ENCODE measurements around the gene DPYSL4. TPM values are rescaled to one million over a fixed set of nuclear protein-coding genes. Genes with fewer than 3 reads are reported as not detected.

The DPYSL4 gene
- total RNA-seq (2021; ENCODE audit: unreplicated experiment) (9.9 TPM), Bru-seq, nascent RNA (percentile 36 among the genes with signal in this experiment), BruChase-seq, experiment 1, labeled RNA remaining after a 2-hour chase (percentile 37 among the genes with signal in this experiment), BruChase-seq, experiment 2, labeled RNA remaining after a 6-hour chase (percentile 42 among the genes with signal in this experiment)
- polyA plus RNA-seq (2012; ENCODE audit: insufficient read length), result 18.0 TPM
- long read RNA-seq, partial matches to known transcripts, result 6 of 8 reads
- long read RNA-seq, other reads (novel, unspliced or antisense), result 2 of 8 reads

- ChIA-PET POLR2A (no interaction called here), CTCF (no interaction called here)
- in situ Hi-C loops (cut with HindIII; ENCODE audit: low pct_unique_long_range_greater_than_20kb, low sequenced_read_pairs), result no loop called here
- Histone ChIP-seq H3K27me3 (ENCODE audit: control insufficient read depth, insufficient read depth, low read length) (peaks cover 14% of the 10 kb centered on the region), H3K36me3 (ENCODE audit: control insufficient read depth, insufficient read depth, low read length) (no peaks in the 10 kb centered on the region), H3K9me3 (ENCODE audit: control insufficient read depth, insufficient read depth, low read depth, low read length) (no peaks in the 10 kb centered on the region), H3K27ac (ENCODE audit: low read length) (no peak within 1 kb of the TSS), H3K4me3 (ENCODE audit: low read depth in 2 of 2, low read length in 2 of 2) (peak within 1 kb of the TSS; percentile 49 to 53), H3K4me1 (ENCODE audit: control insufficient read depth, insufficient read depth, low read length) (peaks cover 5% of the 10 kb centered on the region; the same call in 1 of the 2 replicates)
- intact Hi-C loops (cut with micrococcal nuclease; ENCODE audit: unreplicated experiment), result no loop called here
- no TSS peak for BruUV-seq (replicated peaks)
- TF ChIP-seq TCF7L2 (IDR thresholded peaks at IDR 0.05; ENCODE audit: low read depth, low read length) (no peak), CTCF (IDR thresholded peaks at IDR 0.05) (no peak), REST (IDR thresholded peaks at IDR 0.05; ENCODE audit: insufficient read depth in 1 of 2, low read depth in 2 of 2, low read length in 1 of 2) (no peak), SIN3A (IDR thresholded peaks at IDR 0.05; ENCODE audit: borderline replicate concordance, insufficient read depth, low read depth, low read length) (no peak), POLR2AphosphoS5 (IDR thresholded peaks at IDR 0.05; ENCODE audit: low read depth, low read length) (no peak)
- DNase-seq (ENCODE audit: low read depth, low spot score) (no peak), ATAC-seq (peak; percentile 71)
Observed at GRCh38 chr10:132186488-132187429, at the start of gene DPYSL4. TSS of gene DPYSL4 (plus strand) at chr10:132186948. CDS start at chr10:132187064, 116 bp downstream.

- in situ Hi-C loops (cut with HindIII; ENCODE audit: low pct_unique_long_range_greater_than_20kb, low sequenced_read_pairs), result no loop called here
- POLR2A ChIA-PET, result no interaction called here
- no peaks in the 10 kb centered on the region for H3K27me3 ChIP-seq (ENCODE audit: control insufficient read depth, insufficient read depth, low read length)
Observed at GRCh38 chr10:132137111-132138072, 49.4 kb upstream of the DPYSL4 start.

More at GRCh38 chr10:132137111-132138072, 49.4 kb upstream of the DPYSL4 start:
- H3K4me3 ChIP-seq (ENCODE audit: low read depth in 2 of 2, low read length in 2 of 2), result no peak overlapping the region
- no peaks in the 10 kb centered on the region for H3K9me3 ChIP-seq (ENCODE audit: control insufficient read depth, insufficient read depth, low read depth, low read length)
- no peaks in the 10 kb centered on the region for H3K4me1 ChIP-seq (ENCODE audit: control insufficient read depth, insufficient read depth, low read length)
- H3K36me3 ChIP-seq (ENCODE audit: control insufficient read depth, insufficient read depth, low read length), result no peaks in the 10 kb centered on the region
- CTCF ChIA-PET, result no interaction called here
- no peak overlapping the region for H3K27ac ChIP-seq (ENCODE audit: low read length)
- TF ChIP-seq POLR2AphosphoS5 (IDR thresholded peaks at IDR 0.05; ENCODE audit: low read depth, low read length) (no peak), REST (IDR thresholded peaks at IDR 0.05; ENCODE audit: insufficient read depth in 1 of 2, low read depth in 2 of 2, low read length in 1 of 2) (no peak), TCF7L2 (IDR thresholded peaks at IDR 0.05; ENCODE audit: low read depth, low read length) (no peak), SIN3A (IDR thresholded peaks at IDR 0.05; ENCODE audit: borderline replicate concordance, insufficient read depth, low read depth, low read length) (no peak), CTCF (IDR thresholded peaks at IDR 0.05) (no peak)
- DNase-seq (ENCODE audit: low read depth, low spot score) (no peak), ATAC-seq (no peak)
- intact Hi-C loops (cut with micrococcal nuclease; ENCODE audit: unreplicated experiment), result loop anchor here (10.0 kb wide), 1 partner anchor 103 kb away; no protein-coding TSS in a partner anchor
- no TSS peak for BruUV-seq (replicated peaks)

Measured in Panc1 (cell line).